Activated T-cell treated with anti-CD3 and anti-CD28 coated beads, Interleukin-2, amount 50 U/mL, for 1 hour (primary cell): ENCODE measurements around the gene AMIGO1.
"Not testable (repeated sequence)": the region's sequence is repeated elsewhere in the genome, so short reads cannot be mapped to it uniquely, and the experiment has no call there.

Source experiments
- DNase-seq: peaks from one replicate; pipeline ENCODE4 v3.0.0-alpha.2; 2020

Gene AMIGO1

DNA sequence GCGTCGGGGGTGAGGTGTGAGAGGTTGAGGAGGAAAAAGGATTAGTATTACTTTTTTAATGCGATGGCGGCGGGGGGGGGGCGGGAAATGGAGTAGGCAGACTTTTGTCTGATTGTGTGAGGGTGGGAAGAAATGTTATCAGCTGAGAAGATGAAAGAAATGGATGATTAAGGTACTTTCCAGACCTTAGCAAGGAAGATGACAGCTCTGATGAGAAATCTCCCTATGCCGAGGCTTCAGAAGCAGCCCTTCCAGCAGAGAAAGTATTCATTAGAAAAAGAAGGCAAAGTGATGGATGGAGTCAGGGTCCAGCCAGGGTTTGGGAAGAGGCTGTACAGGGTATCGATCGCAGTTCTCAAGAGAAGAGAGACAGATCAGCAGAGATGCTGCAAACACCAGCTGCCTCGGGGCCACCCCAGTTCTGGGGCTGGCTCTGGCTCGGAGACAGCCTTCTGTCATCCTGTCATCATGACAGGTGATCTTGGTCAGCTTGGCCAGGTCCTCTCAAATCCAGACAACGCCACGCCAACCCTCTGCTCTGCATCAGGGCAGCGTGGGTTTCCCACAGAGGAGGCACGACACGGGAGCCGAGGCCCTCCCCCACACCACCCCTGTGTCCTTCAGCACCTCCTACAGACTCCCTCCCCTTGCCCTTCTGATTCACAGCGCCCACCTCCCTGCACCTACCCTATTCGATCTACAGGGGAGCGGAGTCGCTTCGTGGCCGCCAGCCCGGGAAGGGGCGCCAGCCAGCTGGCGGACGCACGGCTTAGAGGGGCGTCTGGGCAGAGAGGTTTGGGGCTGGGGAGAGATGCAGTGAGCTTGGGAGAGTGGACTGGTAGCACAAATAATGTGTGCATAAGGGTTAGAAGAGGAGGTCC is 26.5 kb downstream of the AMIGO1 start:
- DNase-seq: peak; percentile 61

GRCh38 chr1:109482242-109482641 is 27.3 kb downstream of the AMIGO1 start:
- no peak for DNase-seq

- no peak for DNase-seq
Observed at GRCh38 chr1:109481646-109482045, 27.9 kb downstream of the AMIGO1 start.

- no peak for DNase-seq
Observed at GRCh38 chr1:109479901-109480300, 29.6 kb downstream of the AMIGO1 start.

DNA sequence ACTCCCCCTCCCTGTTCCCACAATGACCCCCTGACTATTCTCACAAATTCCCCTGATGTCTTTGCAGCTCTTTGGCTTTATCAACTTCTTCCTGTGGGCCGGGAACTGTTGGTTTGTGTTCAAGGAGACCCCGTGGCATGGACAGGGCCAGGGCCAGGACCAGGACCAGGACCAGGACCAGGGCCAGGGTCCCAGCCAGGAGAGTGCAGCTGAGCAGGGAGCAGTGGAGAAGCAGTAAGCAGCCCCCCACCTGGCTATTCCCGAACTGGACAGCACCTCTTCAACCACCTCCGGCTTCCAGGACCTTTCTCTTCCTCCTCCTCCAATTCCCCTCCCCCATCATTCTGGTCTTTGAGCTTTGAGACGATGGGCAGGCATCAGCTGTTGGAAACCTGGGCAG is 30.2 kb downstream of the AMIGO1 start:
- DNase-seq: no peak

GRCh38 chr1:109478806-109479205 is 30.7 kb downstream of the AMIGO1 start:
- no peak for DNase-seq

- no peak for DNase-seq
Observed at GRCh38 chr1:109477821-109478220, 31.7 kb downstream of the AMIGO1 start.

GRCh38 chr1:109476825-109477224 is 32.7 kb downstream of the AMIGO1 start:
- no peak for DNase-seq

GRCh38 chr1:109475261-109475660 is 34.3 kb downstream of the AMIGO1 start:
- no peak for DNase-seq

- no peak for DNase-seq
Observed at GRCh38 chr1:109474697-109475096, 34.8 kb downstream of the AMIGO1 start.

- not testable (repeated sequence) for DNase-seq
Observed at GRCh38 chr1:109473284-109474057, 36.1 kb downstream of the AMIGO1 start.

GRCh38 chr1:109472779-109473178 is 36.7 kb downstream of the AMIGO1 start:
- no peak for DNase-seq

DNA sequence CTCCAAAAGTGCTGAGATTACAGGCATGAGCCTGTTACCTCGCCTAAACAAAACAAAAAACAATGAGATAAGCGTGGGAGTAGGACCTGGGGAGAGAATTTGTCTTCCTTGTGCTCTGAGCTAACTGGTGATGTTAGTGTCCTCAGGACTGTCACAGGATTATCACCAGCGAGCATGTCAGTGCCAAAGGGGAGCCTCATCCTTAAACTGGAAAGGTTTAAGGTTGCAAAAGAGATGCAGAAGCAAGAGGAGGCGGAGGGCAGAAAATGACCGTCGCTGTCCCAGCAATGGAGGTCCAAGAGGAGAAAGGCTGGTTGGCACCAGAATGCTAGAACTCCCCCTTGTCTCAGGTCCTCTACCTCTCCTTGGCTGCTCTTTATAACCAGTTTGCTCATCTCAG is 39.3 kb downstream of the AMIGO1 start:
- no peak for DNase-seq

DNA sequence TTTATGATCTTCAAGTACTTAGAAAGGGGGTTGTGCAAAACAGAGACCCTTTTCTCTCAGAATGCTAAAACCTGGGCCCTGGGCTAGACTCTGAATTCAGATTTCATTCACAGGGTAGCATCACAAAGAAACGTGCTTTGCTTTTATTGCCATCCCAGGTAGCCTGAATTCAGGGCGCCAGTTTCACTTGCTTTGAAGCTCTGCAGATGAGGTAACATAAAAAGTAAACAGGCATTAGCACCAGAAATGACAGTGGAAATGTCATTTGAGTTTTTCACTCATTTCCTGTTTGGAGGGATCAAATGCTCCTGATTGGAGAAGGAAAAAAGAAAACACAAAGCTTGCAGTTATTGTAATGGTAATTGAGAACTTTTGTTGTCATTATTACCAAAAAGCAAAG is 40.6 kb downstream of the AMIGO1 start:
- no peak for DNase-seq

GRCh38 chr1:109468061-109468460 is 41.5 kb downstream of the AMIGO1 start:
- DNase-seq: no peak

DNA sequence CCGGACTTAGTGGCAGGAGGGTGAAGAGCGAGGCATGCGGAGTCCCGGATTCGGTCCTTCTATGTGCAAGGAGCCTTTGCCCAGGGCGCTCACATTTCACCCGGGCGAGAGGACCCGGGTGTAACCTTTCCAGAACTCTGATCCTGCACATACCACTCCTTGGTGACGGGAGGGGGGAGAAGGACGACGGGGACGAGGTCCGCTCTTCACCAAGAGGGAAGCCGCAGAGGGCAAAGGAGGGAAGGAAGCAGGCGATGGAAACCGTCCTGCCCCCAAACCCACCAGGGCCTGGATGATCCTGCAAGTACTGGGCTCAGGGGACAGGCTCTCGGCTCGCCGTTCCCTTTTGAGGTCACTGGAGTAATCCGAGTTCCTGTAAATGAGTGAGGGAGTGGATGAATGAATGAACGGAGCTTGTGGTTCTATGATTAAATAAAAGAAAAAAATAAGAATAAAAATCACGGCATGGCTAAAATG is 42.2 kb downstream of the AMIGO1 start:
- no peak for DNase-seq

- peak; percentile 40 for DNase-seq
Observed at GRCh38 chr1:109466452-109467300, 42.9 kb downstream of the AMIGO1 start, which contains the start of gene SYPL2. Gene SYPL2, plus strand, starts transcription at chr1:109466546. Its CDS starts 298 bp downstream, at chr1:109466844.

- DNase-seq: no peak
Observed at GRCh38 chr1:109466125-109466451, 43.4 kb downstream of the AMIGO1 start.

DNA sequence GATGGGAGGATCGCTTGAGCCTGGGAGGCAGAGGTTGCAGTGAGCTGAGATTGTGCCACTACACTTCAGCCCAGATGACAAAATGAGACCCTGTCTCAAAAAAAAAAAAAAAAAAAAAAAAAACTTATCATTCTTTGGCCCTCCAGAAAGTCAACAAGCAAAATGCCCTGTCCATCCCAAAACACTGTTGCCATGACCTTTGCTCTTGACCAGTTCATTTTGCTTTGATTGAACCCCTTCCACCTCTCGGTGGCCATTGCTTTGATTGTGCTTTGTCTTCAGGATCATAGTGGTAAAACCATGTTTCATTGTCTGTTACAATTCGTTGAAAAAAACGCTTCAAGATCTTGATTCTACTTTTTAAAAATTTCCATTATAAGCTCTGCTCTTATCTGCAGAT is 51.7 kb downstream of the AMIGO1 start:
- no peak for DNase-seq

GRCh38 chr1:109454497-109455133 is 54.9 kb downstream of the AMIGO1 start:
- DNase-seq: no peak
